Measurements from ENCODE around the gene AQP5. TPM values are rescaled to one million over a fixed set of nuclear protein-coding genes. Genes with fewer than 3 reads are reported as not detected.

The AQP5 gene
- total RNA-seq, 1 donor, result not detected

- peak; percentile 59 for DNase-seq (ENCODE audit: insufficient read length, low spot score, missing footprints)
- Histone ChIP-seq H3K4me3 (ENCODE audit: insufficient read depth, low read length) (no peak within 1 kb of the TSS), H3K4me1 (ENCODE audit: insufficient read depth, low read length) (no peaks in the 10 kb centered on the region), H3K27me3 (ENCODE audit: insufficient read depth, low read length) (peaks cover 46% of the 10 kb centered on the region), H3K36me3 (ENCODE audit: insufficient read depth, low read length) (no peaks in the 10 kb centered on the region), H3K27ac (ENCODE audit: low read depth, low read length) (no peak within 1 kb of the TSS), H3K9me3 (ENCODE audit: low read depth, low read length) (no peaks in the 10 kb centered on the region), H3K79me2 (ENCODE audit: insufficient read depth, low read length) (no peaks in the 10 kb centered on the region), H4K20me1 (ENCODE audit: insufficient read depth, low read length) (no peaks in the 10 kb centered on the region), H2AFZ (ENCODE audit: low read length) (no peak within 1 kb of the TSS), H3K4me2 (ENCODE audit: insufficient read depth, low read length) (no peak within 1 kb of the TSS)
- TF ChIP-seq CTCF (IDR thresholded peaks at IDR 0.05; ENCODE audit: extremely low read depth, low read depth, low read length), result no peak
Observed at GRCh38 chr12:49972641-49973360, 11.1 kb downstream of the AQP5 start, which contains the start of gene AQP6. Gene AQP6 (plus strand): TSS chr12:49972947. CDS start chr12:49973174, 227 bp downstream.

- Histone ChIP-seq H2AFZ (ENCODE audit: low read length) (no peak overlapping the region), H4K20me1 (ENCODE audit: insufficient read depth, low read length) (no peaks in the 10 kb centered on the region), H3K36me3 (ENCODE audit: insufficient read depth, low read length) (no peaks in the 10 kb centered on the region), H3K9me3 (ENCODE audit: low read depth, low read length) (no peaks in the 10 kb centered on the region), H3K79me2 (ENCODE audit: insufficient read depth, low read length) (no peaks in the 10 kb centered on the region), H3K27ac (ENCODE audit: low read depth, low read length) (no peak overlapping the region), H3K4me1 (ENCODE audit: insufficient read depth, low read length) (no peaks in the 10 kb centered on the region), H3K4me3 (ENCODE audit: insufficient read depth, low read length) (no peak overlapping the region), H3K4me2 (ENCODE audit: insufficient read depth, low read length) (no peak overlapping the region), H3K27me3 (ENCODE audit: insufficient read depth, low read length) (peaks cover 41% of the 10 kb centered on the region)
- DNase-seq (ENCODE audit: insufficient read length, low spot score, missing footprints), result peak; percentile 14
- no peak for TF ChIP-seq CTCF (IDR thresholded peaks at IDR 0.05; ENCODE audit: extremely low read depth, low read depth, low read length)
Observed at GRCh38 chr12:49973361-49973830, 11.7 kb downstream of the AQP5 start.

- Histone ChIP-seq H3K9me3 (ENCODE audit: low read depth, low read length) (no peaks in the 10 kb centered on the region), H3K4me3 (ENCODE audit: insufficient read depth, low read length) (no peak overlapping the region), H2AFZ (ENCODE audit: low read length) (peak overlapping the region; percentile 78), H4K20me1 (ENCODE audit: insufficient read depth, low read length) (no peaks in the 10 kb centered on the region), H3K4me1 (ENCODE audit: insufficient read depth, low read length) (no peaks in the 10 kb centered on the region), H3K27ac (ENCODE audit: low read depth, low read length) (no peak overlapping the region), H3K79me2 (ENCODE audit: insufficient read depth, low read length) (no peaks in the 10 kb centered on the region), H3K27me3 (ENCODE audit: insufficient read depth, low read length) (peaks cover 34% of the 10 kb centered on the region), H3K4me2 (ENCODE audit: insufficient read depth, low read length) (peak overlapping the region; percentile 20), H3K36me3 (ENCODE audit: insufficient read depth, low read length) (no peaks in the 10 kb centered on the region)
- DNase-seq (ENCODE audit: insufficient read length, low spot score, missing footprints), result peak; percentile 97
- TF ChIP-seq CTCF (IDR thresholded peaks at IDR 0.05; ENCODE audit: extremely low read depth, low read depth, low read length), result peak; percentile 74
Observed at GRCh38 chr12:49974231-49974675, 12.6 kb downstream of the AQP5 start.

- DNase-seq (ENCODE audit: insufficient read length, low spot score, missing footprints), result peak; percentile 70
- Histone ChIP-seq H3K36me3 (ENCODE audit: insufficient read depth, low read length) (no peaks in the 10 kb centered on the region), H3K4me2 (ENCODE audit: insufficient read depth, low read length) (no peak overlapping the region), H4K20me1 (ENCODE audit: insufficient read depth, low read length) (no peaks in the 10 kb centered on the region), H3K79me2 (ENCODE audit: insufficient read depth, low read length) (no peaks in the 10 kb centered on the region), H2AFZ (ENCODE audit: low read length) (peak overlapping the region; percentile 78), H3K4me1 (ENCODE audit: insufficient read depth, low read length) (no peaks in the 10 kb centered on the region), H3K27ac (ENCODE audit: low read depth, low read length) (no peak overlapping the region), H3K9me3 (ENCODE audit: low read depth, low read length) (no peaks in the 10 kb centered on the region), H3K4me3 (ENCODE audit: insufficient read depth, low read length) (no peak overlapping the region), H3K27me3 (ENCODE audit: insufficient read depth, low read length) (peaks cover 28% of the 10 kb centered on the region)
- no peak for TF ChIP-seq CTCF (IDR thresholded peaks at IDR 0.05; ENCODE audit: extremely low read depth, low read depth, low read length)
Observed at GRCh38 chr12:49974677-49975317, 13.1 kb downstream of the AQP5 start.
